Stimulated activated CD8-positive, alpha-beta memory T cell treated with anti-CD3 and anti-CD28 coated beads, Interleukin-2, amount 100 ng/mL, for 48 hours (primary cell): ENCODE data around the gene STAT4.

Experiments used
- DNase-seq, 2 donors: peaks; one replicate each; pipeline ENCODE4 v3.0.0-alpha.2; 2020; ENCODE audit warnings: low read depth in 2 of 2

STAT4 gene, protein sequence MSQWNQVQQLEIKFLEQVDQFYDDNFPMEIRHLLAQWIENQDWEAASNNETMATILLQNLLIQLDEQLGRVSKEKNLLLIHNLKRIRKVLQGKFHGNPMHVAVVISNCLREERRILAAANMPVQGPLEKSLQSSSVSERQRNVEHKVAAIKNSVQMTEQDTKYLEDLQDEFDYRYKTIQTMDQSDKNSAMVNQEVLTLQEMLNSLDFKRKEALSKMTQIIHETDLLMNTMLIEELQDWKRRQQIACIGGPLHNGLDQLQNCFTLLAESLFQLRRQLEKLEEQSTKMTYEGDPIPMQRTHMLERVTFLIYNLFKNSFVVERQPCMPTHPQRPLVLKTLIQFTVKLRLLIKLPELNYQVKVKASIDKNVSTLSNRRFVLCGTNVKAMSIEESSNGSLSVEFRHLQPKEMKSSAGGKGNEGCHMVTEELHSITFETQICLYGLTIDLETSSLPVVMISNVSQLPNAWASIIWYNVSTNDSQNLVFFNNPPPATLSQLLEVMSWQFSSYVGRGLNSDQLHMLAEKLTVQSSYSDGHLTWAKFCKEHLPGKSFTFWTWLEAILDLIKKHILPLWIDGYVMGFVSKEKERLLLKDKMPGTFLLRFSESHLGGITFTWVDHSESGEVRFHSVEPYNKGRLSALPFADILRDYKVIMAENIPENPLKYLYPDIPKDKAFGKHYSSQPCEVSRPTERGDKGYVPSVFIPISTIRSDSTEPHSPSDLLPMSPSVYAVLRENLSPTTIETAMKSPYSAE

DNA sequence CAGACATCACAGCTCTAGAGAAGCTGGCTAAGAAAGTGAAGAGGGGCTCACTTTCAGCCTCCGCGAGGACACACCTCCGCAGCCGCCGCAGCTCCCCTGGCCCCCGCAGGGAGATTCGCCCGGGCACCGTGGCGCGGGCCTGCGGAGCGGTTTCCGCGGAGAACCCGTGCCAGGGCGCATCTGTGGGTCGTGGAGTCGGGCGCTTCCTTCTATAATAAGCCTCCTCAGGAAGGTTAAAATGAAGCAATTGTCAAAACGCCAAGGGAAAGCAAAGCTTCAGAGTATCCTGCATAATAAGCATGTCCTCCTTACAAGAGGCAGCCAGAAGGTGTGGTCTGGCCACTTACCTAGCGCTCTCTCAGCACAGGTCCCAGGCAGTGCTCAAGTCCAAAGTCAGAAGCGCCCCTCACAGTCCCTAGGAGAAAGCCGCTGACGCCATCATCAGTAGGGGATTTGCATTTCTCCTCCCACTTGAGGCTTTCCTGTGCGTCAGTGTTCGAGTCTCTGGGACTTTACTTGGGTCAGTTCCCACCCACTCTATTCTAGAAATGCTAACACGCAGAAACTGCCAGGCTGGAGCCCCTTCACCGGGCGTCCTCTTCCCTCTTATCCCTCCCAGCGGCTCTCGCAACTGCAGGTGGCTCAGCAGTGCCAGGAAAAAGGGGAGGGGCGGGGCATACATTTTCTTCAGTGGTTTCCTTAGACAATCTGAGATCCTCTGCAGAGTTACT is at the start of gene STAT4:
TSS of gene STAT4 (minus strand) at position 395 of the 731 bp plus-strand sequence. CDS start 2,791 bp downstream, outside the sequence.
- DNase-seq = peak; percentile 66 to 76

DNA sequence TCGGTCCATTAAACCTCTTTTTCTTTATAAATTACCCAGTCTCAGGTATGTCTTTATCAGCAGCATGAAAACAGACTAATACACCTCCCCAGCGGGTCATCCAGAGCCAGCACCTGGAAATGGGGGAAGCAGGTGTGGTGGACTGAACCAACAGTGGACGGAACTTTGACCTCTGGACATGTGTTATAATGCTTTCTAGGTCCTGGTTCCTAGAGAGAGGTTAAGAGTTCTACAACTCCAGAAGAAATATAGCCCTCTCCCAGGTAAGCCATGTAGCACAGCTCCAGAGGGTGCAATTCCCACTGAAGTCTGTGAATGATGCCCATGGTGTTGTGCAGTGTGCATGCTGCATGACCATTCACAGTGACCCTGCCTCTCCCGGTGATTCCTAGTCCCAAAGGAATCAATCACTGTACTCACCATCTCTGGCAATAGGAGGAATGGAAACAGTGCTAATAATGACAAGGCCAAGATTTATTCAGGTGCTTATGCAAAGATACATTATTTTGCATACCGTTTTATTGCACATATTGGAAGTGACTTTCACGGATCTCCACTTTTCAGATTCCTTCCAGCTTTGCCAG is 49.2 kb upstream of the STAT4 start:
- no peak for DNase-seq

- no peak for DNase-seq
Measured at GRCh38 chr2:191198271-191198670, 47.5 kb upstream of the STAT4 start.

- no peak for DNase-seq
Measured at GRCh38 chr2:191197096-191197495, 46.3 kb upstream of the STAT4 start.

GRCh38 chr2:191195021-191195420 is 44.2 kb upstream of the STAT4 start:
- DNase-seq = no peak

GRCh38 chr2:191190861-191191552 is 40.2 kb upstream of the STAT4 start:
- no peak for DNase-seq

DNA sequence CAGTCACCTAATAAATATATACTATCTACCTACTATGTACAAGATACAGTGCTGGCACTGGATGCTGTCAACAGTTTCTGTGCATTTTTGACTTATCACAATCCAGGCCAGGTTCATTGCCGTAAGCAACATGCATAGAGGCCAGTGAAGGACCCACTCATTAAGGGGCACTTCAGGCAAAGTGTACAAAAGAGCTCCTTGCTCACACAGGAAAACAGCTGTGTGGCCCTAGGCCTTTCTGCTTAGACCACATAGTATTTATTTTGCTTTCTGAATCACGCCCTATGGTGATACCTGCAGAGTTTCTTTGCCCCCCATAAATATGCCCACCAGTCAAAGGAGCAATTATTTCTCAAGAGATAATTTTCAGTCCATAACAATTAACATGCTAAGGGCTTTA is 39.6 kb upstream of the STAT4 start:
- no peak for DNase-seq

GRCh38 chr2:191189112-191189635 is 38.4 kb upstream of the STAT4 start:
- DNase-seq = no peak

DNA sequence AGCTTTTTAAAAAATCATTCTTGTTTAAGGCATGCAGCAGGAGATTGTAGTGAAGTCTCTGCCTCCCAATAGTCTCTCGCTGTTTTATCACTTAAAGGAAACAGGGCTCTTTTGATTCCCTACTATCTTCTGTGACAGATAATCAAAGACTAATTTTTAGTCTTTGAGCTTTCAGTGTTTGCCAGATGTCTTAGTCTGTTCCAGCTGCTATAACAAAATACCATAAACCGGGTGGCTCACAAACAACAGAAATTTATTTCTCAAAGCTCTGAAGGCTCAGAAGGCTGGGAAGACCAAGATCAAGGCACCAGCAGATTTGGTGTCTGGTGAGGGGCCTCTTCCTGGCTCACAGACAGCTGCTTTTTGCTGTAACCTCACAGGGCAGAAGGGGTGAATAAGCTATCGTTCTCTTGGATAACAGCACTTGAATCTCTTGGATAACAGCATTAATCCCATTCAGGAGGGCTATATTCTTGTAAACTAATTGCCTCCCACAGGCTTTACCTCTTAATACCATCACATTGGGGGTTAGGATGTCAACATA is 37.8 kb upstream of the STAT4 start:
- DNase-seq = no peak

DNA sequence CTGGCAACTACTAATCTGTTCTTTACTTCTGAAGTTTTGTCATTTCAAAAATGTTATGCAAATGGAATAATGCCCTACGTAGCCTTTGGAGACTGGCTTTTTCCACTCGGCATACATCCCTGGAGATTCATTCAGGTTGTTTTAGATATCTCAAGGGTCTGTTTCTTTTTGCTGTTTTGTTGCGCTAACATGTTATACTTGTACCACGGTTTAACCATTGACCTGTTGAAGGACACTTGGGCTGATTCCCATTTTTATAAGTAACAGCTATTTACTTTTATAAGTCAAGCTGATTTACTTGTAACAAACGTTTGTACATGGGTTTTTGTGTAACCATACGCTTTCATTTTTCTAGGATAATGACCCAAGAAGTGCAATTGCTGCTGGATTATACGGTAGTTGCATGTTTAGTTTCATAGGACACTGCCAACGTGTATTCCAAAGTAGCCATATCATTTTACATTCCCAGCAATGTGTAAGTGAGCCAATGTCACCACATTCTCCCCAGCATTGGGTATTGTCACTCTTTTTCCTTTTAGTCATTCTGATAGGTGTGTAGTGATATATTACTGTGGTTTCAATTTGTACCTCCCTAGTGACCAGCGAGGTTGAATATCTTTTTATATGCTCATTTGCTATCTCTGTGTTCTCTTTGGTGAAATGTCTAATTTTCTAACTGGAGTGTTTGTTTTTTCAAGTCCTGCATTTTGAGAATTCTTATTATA is 36.5 kb upstream of the STAT4 start:
- no peak for DNase-seq

DNA sequence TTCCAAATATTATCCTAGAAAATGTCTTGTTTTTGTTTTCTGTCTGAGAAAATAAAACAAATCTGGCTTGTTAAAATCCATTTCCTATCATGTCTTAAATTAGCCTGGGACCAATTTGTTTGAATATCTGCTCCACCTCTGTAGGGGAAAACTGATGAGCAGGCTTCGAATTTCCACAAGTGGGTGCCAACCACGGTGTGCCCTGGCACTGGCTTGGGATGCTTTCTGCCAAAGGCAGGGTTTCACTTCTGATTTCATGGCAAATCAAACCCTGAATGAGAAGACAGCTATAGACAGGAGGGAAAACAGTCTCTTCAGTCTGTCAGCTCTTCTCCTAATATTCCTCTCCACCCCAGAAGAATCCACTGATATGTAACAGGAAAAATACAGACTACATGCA is 33.7 kb upstream of the STAT4 start:
- no peak for DNase-seq

DNA sequence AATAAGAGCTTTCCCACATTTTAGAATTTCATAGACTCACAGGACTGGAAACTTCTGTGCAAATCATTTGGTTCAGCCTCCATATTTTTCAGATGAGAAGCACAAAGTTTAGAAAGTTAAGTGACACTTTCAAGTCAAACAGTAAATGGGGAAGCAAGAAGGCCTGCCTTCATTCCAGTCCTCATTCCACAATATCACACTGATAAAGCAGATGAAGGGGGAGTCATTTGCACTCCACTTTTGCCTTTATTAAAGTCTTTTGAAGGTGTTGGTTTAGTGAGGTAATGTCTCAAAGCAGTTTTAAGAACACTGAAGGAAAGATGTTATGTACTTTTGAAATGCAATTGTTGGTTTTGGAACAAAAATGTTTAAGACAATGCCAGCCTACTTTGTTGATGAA is 32.7 kb upstream of the STAT4 start:
- no peak for DNase-seq

DNA sequence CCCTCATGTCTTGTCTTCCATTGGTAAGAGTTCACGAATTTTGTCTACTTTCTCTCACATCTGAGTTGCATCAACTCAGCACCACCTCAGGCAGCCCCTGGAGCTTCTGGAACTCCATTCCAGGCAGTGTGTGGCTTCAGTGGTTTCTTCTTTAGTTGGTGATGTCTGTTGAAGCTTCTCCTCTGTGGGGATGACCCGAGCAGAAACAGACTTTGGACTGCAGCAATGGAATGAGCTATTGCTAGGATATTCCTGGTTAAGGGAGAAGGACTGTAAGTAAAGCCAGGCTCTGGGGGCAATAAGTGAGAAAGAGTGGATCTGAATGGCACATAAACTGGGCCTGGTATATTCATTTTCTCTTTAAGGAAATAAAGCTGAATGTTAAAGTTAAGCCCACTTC is 32.3 kb upstream of the STAT4 start:
- no peak for DNase-seq

DNA sequence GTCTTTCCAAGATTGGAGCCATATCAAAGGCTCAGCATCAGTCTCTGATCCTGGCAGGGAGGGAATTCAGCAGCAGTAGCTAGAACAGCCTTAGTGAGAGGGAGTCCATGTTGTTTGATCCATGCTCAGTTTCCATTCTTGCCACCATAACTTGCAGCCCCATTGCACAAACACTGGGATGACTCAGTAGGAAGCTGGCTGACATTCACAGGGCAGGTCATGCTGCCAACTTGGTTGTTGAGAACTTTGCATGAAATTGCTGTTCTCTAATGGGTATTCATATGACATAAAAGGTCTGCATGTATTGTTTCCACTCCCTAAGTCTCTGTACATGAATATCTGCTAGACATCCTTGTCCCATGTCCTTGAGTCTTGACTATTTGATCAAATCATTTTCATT is 29.9 kb upstream of the STAT4 start:
- no peak for DNase-seq

GRCh38 chr2:191180276-191180675 is 29.5 kb upstream of the STAT4 start:
- no peak for DNase-seq

- no peak for DNase-seq
Measured at GRCh38 chr2:191178806-191179514, 28.2 kb upstream of the STAT4 start.

DNA sequence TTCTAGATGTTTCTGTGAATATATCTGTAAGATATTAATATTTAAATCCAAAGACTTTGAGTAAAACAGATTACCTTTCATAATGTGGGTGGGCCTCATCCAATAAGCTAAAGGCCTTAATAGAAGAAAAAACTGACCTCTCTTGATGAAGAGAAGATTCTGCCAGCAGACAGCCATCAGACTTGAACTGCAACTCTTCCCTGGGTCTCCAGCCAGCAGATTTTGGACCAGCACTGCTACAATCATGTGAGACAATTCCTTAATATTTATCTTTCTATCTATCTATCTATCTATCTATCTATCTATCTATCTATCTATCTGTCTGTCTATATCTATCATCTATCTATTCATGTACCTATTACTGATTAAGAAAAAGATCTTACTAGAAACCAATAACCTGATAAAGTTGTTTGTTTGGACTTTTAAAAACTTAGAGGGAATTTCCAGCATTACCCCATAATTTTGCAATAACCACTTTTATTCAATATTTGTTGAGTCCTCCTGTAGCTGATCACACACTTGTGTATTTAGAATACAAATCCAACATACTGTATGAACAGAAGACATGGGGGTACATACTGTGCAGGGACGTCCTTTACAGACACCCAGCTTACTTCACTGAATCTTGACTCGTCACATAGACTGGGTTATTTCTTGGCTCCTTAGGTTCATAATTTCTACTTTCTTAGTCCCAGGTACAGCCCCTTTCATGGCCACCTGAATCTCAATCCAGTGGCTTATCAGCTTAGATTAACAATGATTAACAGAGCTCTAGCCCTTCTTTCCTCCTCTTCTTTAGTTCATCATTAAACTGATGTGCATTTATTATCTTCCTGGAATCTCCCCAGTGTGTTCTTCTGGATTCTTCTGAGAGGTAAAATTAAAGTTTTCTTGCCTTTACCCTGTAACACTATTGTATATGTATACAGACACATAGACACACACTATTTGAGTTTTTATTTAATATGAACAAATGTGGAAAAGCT is 27.2 kb upstream of the STAT4 start:
- DNase-seq = no peak

DNA sequence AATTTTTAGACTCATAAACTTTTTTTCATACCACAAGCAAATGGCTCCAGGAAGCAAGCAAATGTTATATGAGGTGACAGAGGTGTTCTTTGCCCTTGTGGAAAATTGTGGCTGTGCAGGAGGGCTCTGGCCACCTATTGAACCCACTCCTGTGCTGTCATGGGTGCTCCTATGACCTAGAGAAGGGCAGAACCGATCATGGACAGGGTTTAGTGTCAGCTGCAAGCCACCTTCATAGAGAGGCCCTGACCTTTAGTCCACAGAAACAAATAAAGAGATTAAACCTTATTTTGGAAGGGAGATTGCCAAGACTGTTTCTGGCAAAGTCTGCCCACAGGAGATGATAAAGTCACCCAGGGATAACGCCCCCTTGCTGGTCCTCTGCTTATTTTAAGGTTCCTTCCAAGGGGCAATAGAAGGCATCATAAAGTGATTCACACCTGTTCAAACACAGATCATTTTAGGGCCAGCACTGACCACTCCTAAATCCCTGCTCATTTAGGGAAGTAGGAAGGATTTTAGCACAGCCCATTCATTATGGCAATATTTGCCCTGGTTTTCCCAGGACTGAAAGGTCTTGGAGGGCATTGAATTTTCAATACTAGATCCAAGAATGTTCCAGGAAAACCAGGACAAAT is 26.1 kb upstream of the STAT4 start:
- no peak for DNase-seq
